Breast epithelium (tissue), 4 donors: ENCODE data around the gene SIK2. TPM values are rescaled to one million over a fixed set of nuclear protein-coding genes. Genes with fewer than 3 reads are reported as not detected.
A peak's percentile ranks its signal among the peaks of the same experiment; 100 is the strongest.

ENCODE experiments used
- DNase-seq, 2 donors: peaks; one replicate each; pipeline ENCODE4 v3.0.0-alpha.2; 2019; ENCODE audit warnings: low spot score in 2 of 2
- H3K27ac ChIP-seq, 2 donors: fragments of 200-600 bp; sonication (generic) in 1 of 2; one replicate each; pipeline ENCODE4 v1.5.1; 2016 to 2019; ENCODE audit warnings: mild to moderate bottlenecking in 1 of 2
- H3K27me3 ChIP-seq, 2 donors: fragments of 200-600 bp; sonication (generic) in 1 of 2; one replicate each; pipeline versions ENCODE4 v1.5.1 to v1.6.0; 2017 to 2019; ENCODE audit warnings: control low read depth in 1 of 2, mild to moderate bottlenecking in 1 of 2
- H3K36me3 ChIP-seq: fragments of 200-600 bp; one replicate; pipeline ENCODE4 v1.5.1; 2019
- H3K4me1 ChIP-seq, 2 donors: fragments of 200-600 bp; sonication (generic); one replicate each; pipeline ENCODE4 v1.5.1; 2016 to 2019; ENCODE audit warnings: control low read depth in 1 of 2
- H3K4me3 ChIP-seq, 3 donors: fragments of 200-600 bp; sonication (generic); 1 replicate in 2 of 3; 2 replicates in 1 of 3; pipeline ENCODE4 v1.5.1; 2016 to 2019; ENCODE audit warnings: mild to moderate bottlenecking in 3 of 3, moderate library complexity in 2 of 3
- H3K9me3 ChIP-seq, 2 donors: fragments of 200-600 bp; sonication (generic) in 1 of 2; one replicate each; pipeline ENCODE4 v1.5.1; 2016 to 2019; ENCODE audit warnings: control low read depth in 1 of 2
- POLR2A ChIP-seq: fragments of 450-650 bp; IDR thresholded peaks from one replicate; pipeline ENCODE4 v1.6.1; 2016; ENCODE audit warnings: antibody characterized with exemption, mild to moderate bottlenecking, moderate library complexity
- POLR2AphosphoS5 ChIP-seq, 3 donors: sonication (generic); formaldehyde crosslinking; IDR thresholded peaks; one replicate each; pipeline ENCODE4 v1.6.1; 2017; ENCODE audit warnings: antibody characterized with exemption in 3 of 3
- intact Hi-C: fragments of 100-400 bp; cut with DNase I; formaldehyde crosslinking; loops from one replicate; pipeline ENCODE4 v1.15.1; 2023; ENCODE audit warnings: low total_unique reads
- total RNA-seq, 3 donors: library from RNA; depleted of rRNA; stranded (reverse); fragments of >200 nt; gene quantifications; one replicate each; pipeline ENCODE4 v1.1.0, GENCODE V29; 2016
- TF ChIP-seq, protein P1 (sequence below), 3 donors: fragments of 450-650 bp; IDR thresholded peaks; one replicate each; pipeline ENCODE4 v1.5.1; 2016 to 2017; ENCODE audit warnings: antibody characterized with exemption in 3 of 3, mild to moderate bottlenecking in 3 of 3, moderate library complexity in 3 of 3

SIK2 gene
- total RNA-seq, 3 donors from 2014 or later = 19.0 to 56.6 (median 30.7) TPM

DNA sequence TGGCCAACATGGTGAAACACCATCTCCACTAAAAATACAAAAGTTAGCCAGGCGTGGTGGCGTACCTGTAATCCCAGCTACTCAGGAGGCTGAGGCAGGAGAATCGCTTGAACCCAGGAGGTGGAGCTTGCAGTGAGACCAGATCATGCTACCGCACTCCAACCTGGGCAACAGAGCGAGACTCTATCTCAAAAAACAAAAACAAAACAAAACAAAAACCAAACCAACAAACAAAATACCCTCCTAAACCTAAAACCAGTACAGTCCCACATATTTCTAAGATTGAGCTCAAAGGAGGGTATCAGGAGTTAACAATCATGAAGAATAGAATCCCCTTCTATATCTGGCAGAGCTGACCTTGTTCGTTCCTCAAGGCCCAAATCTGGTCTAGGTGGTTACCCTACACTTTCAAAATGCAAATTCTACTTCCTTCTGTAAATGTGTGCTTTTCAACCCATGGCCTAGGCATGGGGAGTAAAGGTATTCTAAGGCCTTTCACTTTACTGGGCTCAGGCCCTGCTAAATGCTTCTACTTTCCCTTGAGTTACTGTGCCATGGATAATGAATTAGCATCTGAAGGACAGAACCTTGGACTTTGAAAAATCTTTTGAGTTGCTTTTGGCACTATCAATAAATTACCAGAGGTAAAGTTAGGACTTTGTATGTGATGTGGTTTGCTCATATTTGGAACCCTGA lies 174.3 kb downstream of the SIK2 start:
- Histone ChIP-seq H3K4me1 (no peaks in the 10 kb centered on the region), H3K36me3 (no peaks in the 10 kb centered on the region), H3K4me3 (no peak overlapping the region), H3K9me3 (no peaks in the 10 kb centered on the region), H3K27ac (no peak overlapping the region), H3K27me3 (no peaks in the 10 kb centered on the region)
- DNase-seq = no peak
- intact Hi-C loops = loop anchor here (10.0 kb wide), 1 partner anchor 182 kb away; no protein-coding TSS in a partner anchor
- TF ChIP-seq POLR2AphosphoS5 (IDR thresholded peaks at IDR 0.05) (no peak), POLR2A (no peak)
- TF ChIP-seq, protein P1, sequence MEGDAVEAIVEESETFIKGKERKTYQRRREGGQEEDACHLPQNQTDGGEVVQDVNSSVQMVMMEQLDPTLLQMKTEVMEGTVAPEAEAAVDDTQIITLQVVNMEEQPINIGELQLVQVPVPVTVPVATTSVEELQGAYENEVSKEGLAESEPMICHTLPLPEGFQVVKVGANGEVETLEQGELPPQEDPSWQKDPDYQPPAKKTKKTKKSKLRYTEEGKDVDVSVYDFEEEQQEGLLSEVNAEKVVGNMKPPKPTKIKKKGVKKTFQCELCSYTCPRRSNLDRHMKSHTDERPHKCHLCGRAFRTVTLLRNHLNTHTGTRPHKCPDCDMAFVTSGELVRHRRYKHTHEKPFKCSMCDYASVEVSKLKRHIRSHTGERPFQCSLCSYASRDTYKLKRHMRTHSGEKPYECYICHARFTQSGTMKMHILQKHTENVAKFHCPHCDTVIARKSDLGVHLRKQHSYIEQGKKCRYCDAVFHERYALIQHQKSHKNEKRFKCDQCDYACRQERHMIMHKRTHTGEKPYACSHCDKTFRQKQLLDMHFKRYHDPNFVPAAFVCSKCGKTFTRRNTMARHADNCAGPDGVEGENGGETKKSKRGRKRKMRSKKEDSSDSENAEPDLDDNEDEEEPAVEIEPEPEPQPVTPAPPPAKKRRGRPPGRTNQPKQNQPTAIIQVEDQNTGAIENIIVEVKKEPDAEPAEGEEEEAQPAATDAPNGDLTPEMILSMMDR (IDR thresholded peaks at IDR 0.05) = no peak

DNA sequence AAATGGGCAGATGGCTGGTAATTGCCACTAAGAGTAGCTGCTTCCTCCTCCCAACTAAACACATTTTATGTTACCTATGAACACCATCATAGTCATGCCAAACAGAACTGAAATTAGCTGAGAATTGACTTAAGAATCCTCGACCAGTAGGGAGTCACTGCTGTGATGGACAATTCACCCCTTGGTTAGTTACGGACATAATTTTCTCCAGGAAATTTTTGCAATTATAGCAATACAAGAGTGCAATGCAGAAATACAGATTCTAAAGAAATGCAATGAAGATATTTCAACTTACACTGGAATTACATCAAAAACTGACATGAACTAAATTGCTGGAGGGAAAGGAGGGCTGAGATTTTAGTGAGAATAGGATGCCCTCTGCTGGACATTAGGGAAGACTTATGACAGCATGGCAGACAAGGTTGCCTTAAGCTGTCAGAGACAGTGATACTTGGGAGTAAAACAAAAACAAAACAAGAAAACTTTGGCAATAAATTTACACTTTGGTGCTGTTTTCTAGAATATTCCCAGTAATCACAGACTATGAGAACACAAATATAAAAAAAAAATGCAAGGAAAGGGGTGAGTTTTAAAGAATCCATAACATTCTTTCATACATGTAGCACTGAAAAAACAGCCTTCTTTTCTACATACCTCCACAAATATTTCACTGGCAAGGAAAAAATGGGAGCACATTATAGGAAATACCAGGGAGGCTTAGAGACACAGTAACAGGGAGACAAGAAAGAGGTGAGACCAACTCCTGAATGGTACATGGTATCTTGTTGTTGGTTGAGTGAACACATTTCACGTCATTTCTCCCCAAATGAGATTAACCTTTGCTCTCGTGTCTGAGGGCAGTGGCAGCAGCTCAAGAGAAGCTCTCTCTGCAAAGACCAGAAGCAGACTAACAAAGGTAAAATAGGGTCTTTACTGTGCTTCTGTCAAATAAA lies 175.1 kb downstream of the SIK2 start:
- Histone ChIP-seq H3K4me1 (no peaks in the 10 kb centered on the region), H3K27ac (no peak overlapping the region)
- no peak for TF ChIP-seq POLR2A
- TF ChIP-seq, protein P1 (IDR thresholded peaks at IDR 0.05) = peak; percentile 73 to 89 (median 84)
- TF ChIP-seq POLR2AphosphoS5 (IDR thresholded peaks at IDR 0.05) = peak in 1 of 3 donors; percentile 25

DNA sequence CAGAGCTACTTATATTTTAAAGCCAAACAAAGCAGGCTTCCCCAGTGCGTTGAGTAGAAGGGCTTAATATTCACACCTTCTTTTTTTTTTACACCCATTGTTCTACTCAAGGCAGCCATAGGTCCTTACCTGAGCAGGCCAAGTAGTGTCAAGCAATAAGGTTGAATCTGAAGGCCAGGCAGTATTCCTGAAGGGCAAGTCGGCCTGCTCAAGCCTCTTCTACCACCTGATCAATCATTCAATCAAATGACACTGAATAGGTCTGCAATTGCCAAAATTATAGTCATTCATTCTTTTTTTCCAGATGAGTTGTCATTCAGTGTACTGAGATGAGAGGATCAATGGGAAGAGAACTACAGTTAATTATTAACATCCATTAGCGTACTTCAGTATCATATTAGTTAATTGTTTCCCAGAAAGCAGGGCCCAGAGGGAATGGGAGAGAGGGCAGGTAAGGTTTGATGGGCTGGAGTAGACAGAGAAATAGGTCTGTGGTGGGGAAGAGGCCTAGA lies 175.9 kb downstream of the SIK2 start:
- H3K4me3 ChIP-seq = no peak overlapping the region
- DNase-seq = no peak
- H3K27ac ChIP-seq = no peak overlapping the region
- TF ChIP-seq POLR2A (no peak), POLR2AphosphoS5 (IDR thresholded peaks at IDR 0.05) (no peak)
- TF ChIP-seq, protein P1 (IDR thresholded peaks at IDR 0.05) = no peak
- H3K4me1 ChIP-seq = no peaks in the 10 kb centered on the region
- intact Hi-C loops = loop anchor here (10.0 kb wide), 1 partner anchor 183 kb away; no protein-coding TSS in a partner anchor
- H3K27me3 ChIP-seq = no peaks in the 10 kb centered on the region
- H3K36me3 ChIP-seq = no peaks in the 10 kb centered on the region
- H3K9me3 ChIP-seq = no peaks in the 10 kb centered on the region

More for the DNA sequence above, 175.1 kb downstream of the SIK2 start:
- no peak overlapping the region for H3K4me3 ChIP-seq
- H3K36me3 ChIP-seq = no peaks in the 10 kb centered on the region
- no peak for DNase-seq
- no peaks in the 10 kb centered on the region for H3K9me3 ChIP-seq
- intact Hi-C loops = loop anchor here (10.0 kb wide), 1 partner anchor 183 kb away; no protein-coding TSS in a partner anchor
- no peaks in the 10 kb centered on the region for H3K27me3 ChIP-seq

DNA sequence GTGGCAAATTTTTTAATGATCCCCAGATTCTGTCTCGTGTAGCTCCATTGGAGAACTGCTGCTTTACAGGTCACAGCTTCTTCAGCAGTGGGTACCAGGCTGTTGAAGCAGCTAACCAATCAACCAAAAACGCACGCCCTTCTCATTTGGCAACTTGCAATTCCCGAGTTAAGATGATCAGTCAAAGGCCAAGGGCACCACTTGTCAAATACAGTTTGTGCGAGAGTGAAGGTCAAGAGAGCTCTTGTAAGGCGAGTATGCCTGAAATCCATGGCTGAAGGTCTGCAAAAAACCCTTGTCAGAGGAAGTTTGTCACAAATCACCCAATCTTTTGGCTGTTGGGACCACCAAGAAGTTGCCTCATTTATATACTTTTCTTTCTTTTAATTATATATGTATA lies 176.9 kb downstream of the SIK2 start:
- intact Hi-C loops = loop anchor here (10.0 kb wide), 1 partner anchor 184 kb away; no protein-coding TSS in a partner anchor

More for the DNA sequence above, 176.9 kb downstream of the SIK2 start:
- no peak for DNase-seq
- Histone ChIP-seq H3K27ac (no peak overlapping the region), H3K36me3 (no peaks in the 10 kb centered on the region), H3K4me1 (no peaks in the 10 kb centered on the region), H3K27me3 (no peaks in the 10 kb centered on the region), H3K9me3 (no peaks in the 10 kb centered on the region), H3K4me3 (no peak overlapping the region)
- no peak for TF ChIP-seq POLR2A
- no peak for TF ChIP-seq POLR2AphosphoS5 (IDR thresholded peaks at IDR 0.05)

Other genes with a start within 250 kb of the SIK2 start
- 1 to 10 TPM in 2 of 3 donors, under 1 TPM in 1; 0.16 to 5.6 (median 3.5) TPM for gene POU2AF1, start 223.2 kb upstream of the SIK2 start, total RNA-seq
- gene BTG4, start 90.1 kb upstream of the SIK2 start, total RNA-seq = not detected
- not detected for gene HOATZ, start 87.7 kb upstream of the SIK2 start, total RNA-seq
- gene LAYN, start 61.7 kb upstream of the SIK2 start, total RNA-seq = 10 to 100 TPM in 2 of 3 donors, 1 to 10 TPM in 1; 2.1 to 21.3 (median 19.9) TPM
- 10 to 100 TPM; 32.0 to 35.3 (median 34.7) TPM for gene PPP2R1B, start 163.9 kb downstream of the SIK2 start, total RNA-seq